Panc1 (cell line): Measurements from ENCODE around the gene ORC2. TPM values are rescaled to one million over a fixed set of nuclear protein-coding genes. Genes with fewer than 3 reads are reported as not detected.
"Not testable (repeated sequence)": the region's sequence is repeated elsewhere in the genome, so short reads cannot be mapped to it uniquely, and the experiment has no call there.

Experiments
- ATAC-seq: fragments of 200-7000 bp; cut with Tn5 transposase; 2 replicates; pipeline ENCODE4 v1.9.1; 2020; ENCODE audit warnings: mild to moderate bottlenecking, moderate library complexity
- BruUV-seq: library from RNA; stranded (reverse); fragments of 400-500 nt; replicated peaks from 2 replicates; lab custom pipeline; 2021; lab: Mats Ljungman, UMichigan
- CTCF ChIA-PET: fragments of 300-600 bp; sonication (Branson Sonifier 250); formaldehyde crosslinking; loops from one replicate; lab custom pipeline; 2022; ENCODE audit warnings: antibody characterized with exemption; lab: Charles Lee
- POLR2A ChIA-PET: fragments of 300-600 bp; sonication (Branson Sonifier 250); formaldehyde crosslinking; loops from one replicate; lab custom pipeline; 2022; ENCODE audit warnings: antibody characterized with exemption; lab: Charles Lee
- DNase-seq: peaks from one replicate; pipeline ENCODE4 v3.0.0-alpha.2; 2010; ENCODE audit warnings: low read depth, low spot score
- H3K27ac ChIP-seq: 2 replicates; pipeline ENCODE4 v1.5.1; 2011; ENCODE audit warnings: mild to moderate bottlenecking, low read length, inconsistent platforms
- H3K27me3 ChIP-seq: fragments of 200-500 bp; sonication (Bioruptor generic); 2 replicates; pipeline ENCODE4 v1.6.0; 2014; ENCODE audit warnings: low read length, inconsistent platforms; ENCODE audit not compliant: control insufficient read depth, insufficient read depth
- H3K36me3 ChIP-seq: fragments of 200-500 bp; sonication (Bioruptor generic); 2 replicates; pipeline ENCODE4 v1.5.1; 2014; ENCODE audit warnings: inconsistent platforms, mild to moderate bottlenecking, low read length, moderate library complexity; ENCODE audit not compliant: control insufficient read depth, insufficient read depth
- H3K4me1 ChIP-seq: 2 replicates; pipeline ENCODE4 v1.5.1; 2011; ENCODE audit warnings: inconsistent platforms, mild to moderate bottlenecking, low read length, moderate library complexity; ENCODE audit not compliant: control insufficient read depth, insufficient read depth
- H3K4me3 ChIP-seq, 2 experiments: 2 replicates each; pipeline ENCODE4 v1.5.1; 2011 to 2012; ENCODE audit warnings: low read depth in 2 of 2, low read length in 2 of 2, mild to moderate bottlenecking in 2 of 2, inconsistent platforms in 1 of 2, moderate library complexity in 1 of 2
- H3K9me3 ChIP-seq: fragments of 200-500 bp; sonication (Bioruptor generic); 2 replicates; pipeline ENCODE4 v1.5.1; 2014; ENCODE audit warnings: low read depth, mild to moderate bottlenecking, inconsistent platforms, low read length, moderate library complexity; ENCODE audit not compliant: control insufficient read depth, insufficient read depth
- CTCF ChIP-seq: fragments of 450-650 bp; IDR thresholded peaks from 2 replicates; pipeline ENCODE4 v1.5.1; 2017; ENCODE audit warnings: mild to moderate bottlenecking
- POLR2AphosphoS5 ChIP-seq: IDR thresholded peaks from 2 replicates; pipeline ENCODE4 v1.6.1; 2012; ENCODE audit warnings: mild to moderate bottlenecking, low read depth, low read length, moderate library complexity
- REST ChIP-seq, 2 experiments: IDR thresholded peaks; 2 replicates each; pipeline ENCODE4 v1.6.1; 2011 to 2012; ENCODE audit warnings: low read depth in 2 of 2, control low read depth in 1 of 2, low read length in 1 of 2, mild to moderate bottlenecking in 1 of 2, moderate library complexity in 1 of 2; ENCODE audit not compliant: insufficient read depth in 1 of 2
- SIN3A ChIP-seq: IDR thresholded peaks from 2 replicates; pipeline ENCODE4 v1.6.1; 2012; ENCODE audit warnings: low read depth, mild to moderate bottlenecking, low read length, moderate library complexity, borderline replicate concordance; ENCODE audit not compliant: insufficient read depth
- TCF7L2 ChIP-seq: IDR thresholded peaks from 2 replicates; pipeline ENCODE4 v1.6.1; 2011; ENCODE audit warnings: mild to moderate bottlenecking, low read depth, low read length, inconsistent platforms
- in situ Hi-C: cut with HindIII; loops from 2 replicates; pipeline ENCODE4 v1.10.0; 2016; ENCODE audit warnings: low sequenced_read_pairs, low pct_unique_long_range_greater_than_20kb
- intact Hi-C: fragments of 100-400 bp; cut with micrococcal nuclease; formaldehyde crosslinking; loops from one replicate; pipeline ENCODE4 v1.10.0; 2022; ENCODE audit not compliant: unreplicated experiment
- total RNA-seq: library from RNA; stranded (reverse); gene quantifications from one replicate; pipeline ENCODE4 v1.2.1, GENCODE V29; 2021; ENCODE audit not compliant: unreplicated experiment

ORC2 gene
- total RNA-seq, 1 experiment from 2014 or later, result 41.8 TPM

GRCh38 chr2:200976710-200977109 is 13.2 kb upstream of the ORC2 start:
- in situ Hi-C loops, result no loop called here
- H3K4me1 ChIP-seq, result peaks cover 2% of the 10 kb centered on the region; the same call in 1 of the 2 replicates
- DNase-seq, result no peak
- POLR2A ChIA-PET, result interaction anchor here (0.6 kb wide), 2 partner anchors 47 to 127 kb away, joined by 3 to 7 read pairs; no protein-coding TSS in a partner anchor
- no peaks in the 10 kb centered on the region for H3K27me3 ChIP-seq
- no peak overlapping the region for H3K27ac ChIP-seq
- no peak for ATAC-seq
- H3K4me3 ChIP-seq, result no peak overlapping the region
- CTCF ChIA-PET, result interaction anchor here (0.6 kb wide), 1 partner anchor 8 kb away, joined by 3 read pairs; no protein-coding TSS in a partner anchor
- BruUV-seq, result no TSS peak
- no peaks in the 10 kb centered on the region for H3K9me3 ChIP-seq
- H3K36me3 ChIP-seq, result no peaks in the 10 kb centered on the region
- intact Hi-C loops, result no loop called here
- no peak for TF ChIP-seq SIN3A
- no peak for TF ChIP-seq POLR2AphosphoS5

- Histone ChIP-seq H3K4me1 (peaks cover 2% of the 10 kb centered on the region; the same call in 1 of the 2 replicates), H3K27ac (no peak overlapping the region), H3K9me3 (no peaks in the 10 kb centered on the region), H3K4me3 (no peak overlapping the region), H3K27me3 (no peaks in the 10 kb centered on the region), H3K36me3 (no peaks in the 10 kb centered on the region)
- ATAC-seq (no peak), DNase-seq (no peak)
- TF ChIP-seq SIN3A (no peak), TCF7L2 (no peak), POLR2AphosphoS5 (no peak), REST (IDR thresholded peaks at IDR 0.05; ENCODE audit: insufficient read depth in 1 of 2, low read depth in 2 of 2, low read length in 1 of 2) (no peak), CTCF (no peak)
- intact Hi-C loops (no loop called here), in situ Hi-C loops (no loop called here)
- ChIA-PET CTCF (no interaction called here), POLR2A (no interaction called here)
- BruUV-seq, result no TSS peak
These were observed 12.2 kb upstream of the ORC2 start for GRCh38 chr2:200975672-200976071.

GRCh38 chr2:200970057-200970456 is 6.6 kb upstream of the ORC2 start:
- intact Hi-C loops, ATAC-seq, H3K36me3 ChIP-seq, H3K27me3 ChIP-seq, H3K4me3 ChIP-seq, DNase-seq, in situ Hi-C loops, CTCF ChIA-PET, POLR2A ChIA-PET, H3K27ac ChIP-seq, BruUV-seq, H3K4me1 ChIP-seq, H3K9me3 ChIP-seq: not testable (repeated sequence)
